SK-N-SH treated with all-trans-retinoic acid at 6 μM for 48 hours (cell line): ENCODE measurements around the gene DOC2B.

Experiments used
- CSRNP3 ChIP-seq: fragments of 250-450 bp; sonication (Bioruptor Pico); IDR thresholded peaks from 2 replicates; pipeline ENCODE4 v1.5.1; 2021; ENCODE audit warnings: mild to moderate bottlenecking, moderate library complexity
- ESRRG ChIP-seq: fragments of 250-450 bp; sonication (Bioruptor Pico); IDR thresholded peaks from 2 replicates; pipeline ENCODE4 v1.6.1; 2021; ENCODE audit warnings: mild to moderate bottlenecking
- OSR1 ChIP-seq: fragments of 250-450 bp; sonication (Bioruptor Pico); IDR thresholded peaks from 2 replicates; pipeline ENCODE4 v1.8.0; 2022; ENCODE audit warnings: moderate library complexity, mild to moderate bottlenecking, inconsistent platforms
- PPARA ChIP-seq: fragments of 250-450 bp; sonication (Bioruptor Pico); IDR thresholded peaks from 2 replicates; pipeline ENCODE4 v1.5.0; 2020; ENCODE audit warnings: mild to moderate bottlenecking, borderline replicate concordance
- TCF4 ChIP-seq: fragments of 250-450 bp; sonication (Bioruptor Pico); IDR thresholded peaks from 2 replicates; pipeline ENCODE4 v1.8.0; 2021; ENCODE audit warnings: mild to moderate bottlenecking, moderate library complexity, borderline replicate concordance
- ZC3H10 ChIP-seq: fragments of 250-450 bp; sonication (Bioruptor Pico); IDR thresholded peaks from 2 replicates; pipeline ENCODE4 v1.5.1; 2021; ENCODE audit warnings: mild to moderate bottlenecking, moderate library complexity
- ZFP30 ChIP-seq: fragments of 450-650 bp; formaldehyde crosslinking; IDR thresholded peaks from 2 replicates; pipeline ENCODE4 v1.5.0; 2022; ENCODE audit warnings: mild to moderate bottlenecking, moderate library complexity
- TF ChIP-seq, protein P1 (sequence below): fragments of 250-450 bp; sonication (Bioruptor Pico); IDR thresholded peaks from 2 replicates; pipeline ENCODE4 v1.5.1; 2020; ENCODE audit warnings: low read depth, mild to moderate bottlenecking, moderate library complexity
- TF ChIP-seq, protein P2 (sequence below): fragments of 250-450 bp; sonication (Bioruptor Pico); IDR thresholded peaks from 2 replicates; pipeline ENCODE4 v1.8.0; 2020; ENCODE audit warnings: mild to moderate bottlenecking, moderate library complexity, borderline replicate concordance

DNA sequence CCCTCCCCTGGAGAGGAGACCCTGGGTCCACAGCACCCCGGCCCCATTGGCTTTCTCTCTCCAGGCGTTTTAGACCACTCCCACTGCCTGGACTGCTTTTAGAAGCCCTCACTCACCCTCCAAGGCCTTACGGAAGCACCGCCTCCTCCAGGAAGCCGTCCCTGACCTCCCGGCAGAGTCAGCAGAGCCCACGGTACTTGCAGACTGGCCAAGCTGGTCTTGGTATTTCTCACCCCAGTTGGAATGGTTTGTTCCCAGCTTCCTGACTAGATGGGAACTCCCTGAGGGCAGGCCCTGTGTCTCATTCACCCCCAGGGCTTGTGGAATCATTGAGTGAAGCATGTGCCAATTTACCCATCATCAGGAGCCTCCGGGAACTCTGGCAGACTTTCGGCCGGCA lies 34.9 kb downstream of the DOC2B start:
- no peak for TF ChIP-seq ESRRG (CRISPR knock-in tag)
- TF ChIP-seq CSRNP3, result no peak
- TF ChIP-seq, protein P1, sequence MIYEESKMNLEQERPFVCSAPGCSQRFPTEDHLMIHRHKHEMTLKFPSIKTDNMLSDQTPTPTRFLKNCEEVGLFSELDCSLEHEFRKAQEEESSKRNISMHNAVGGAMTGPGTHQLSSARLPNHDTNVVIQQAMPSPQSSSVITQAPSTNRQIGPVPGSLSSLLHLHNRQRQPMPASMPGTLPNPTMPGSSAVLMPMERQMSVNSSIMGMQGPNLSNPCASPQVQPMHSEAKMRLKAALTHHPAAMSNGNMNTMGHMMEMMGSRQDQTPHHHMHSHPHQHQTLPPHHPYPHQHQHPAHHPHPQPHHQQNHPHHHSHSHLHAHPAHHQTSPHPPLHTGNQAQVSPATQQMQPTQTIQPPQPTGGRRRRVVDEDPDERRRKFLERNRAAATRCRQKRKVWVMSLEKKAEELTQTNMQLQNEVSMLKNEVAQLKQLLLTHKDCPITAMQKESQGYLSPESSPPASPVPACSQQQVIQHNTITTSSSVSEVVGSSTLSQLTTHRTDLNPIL (CRISPR knock-in tag), result no peak
- TF ChIP-seq, protein P2, sequence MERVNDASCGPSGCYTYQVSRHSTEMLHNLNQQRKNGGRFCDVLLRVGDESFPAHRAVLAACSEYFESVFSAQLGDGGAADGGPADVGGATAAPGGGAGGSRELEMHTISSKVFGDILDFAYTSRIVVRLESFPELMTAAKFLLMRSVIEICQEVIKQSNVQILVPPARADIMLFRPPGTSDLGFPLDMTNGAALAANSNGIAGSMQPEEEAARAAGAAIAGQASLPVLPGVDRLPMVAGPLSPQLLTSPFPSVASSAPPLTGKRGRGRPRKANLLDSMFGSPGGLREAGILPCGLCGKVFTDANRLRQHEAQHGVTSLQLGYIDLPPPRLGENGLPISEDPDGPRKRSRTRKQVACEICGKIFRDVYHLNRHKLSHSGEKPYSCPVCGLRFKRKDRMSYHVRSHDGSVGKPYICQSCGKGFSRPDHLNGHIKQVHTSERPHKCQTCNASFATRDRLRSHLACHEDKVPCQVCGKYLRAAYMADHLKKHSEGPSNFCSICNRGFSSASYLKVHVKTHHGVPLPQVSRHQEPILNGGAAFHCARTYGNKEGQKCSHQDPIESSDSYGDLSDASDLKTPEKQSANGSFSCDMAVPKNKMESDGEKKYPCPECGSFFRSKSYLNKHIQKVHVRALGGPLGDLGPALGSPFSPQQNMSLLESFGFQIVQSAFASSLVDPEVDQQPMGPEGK (CRISPR knock-in tag), result no peak
- no peak for TF ChIP-seq TCF4
- no peak for TF ChIP-seq OSR1 (CRISPR knock-in tag)
- no peak for TF ChIP-seq ZFP30 (CRISPR knock-in tag)
- TF ChIP-seq ZC3H10, result no peak
- TF ChIP-seq PPARA (CRISPR knock-in tag), result no peak
